Tibial artery (tissue), 4 donors: ENCODE data around the gene MUC12.
"Not testable (repeated sequence)": the region's sequence is repeated elsewhere in the genome, so short reads cannot be mapped to it uniquely, and the experiment has no call there.

Experiments
- DNase-seq, 2 donors: peaks; one replicate each; pipeline ENCODE4 v3.0.0-alpha.2; 2019
- H3K27ac ChIP-seq, 2 donors: fragments of 200-600 bp; sonication (generic) in 1 of 2; 1 replicate in 1 of 2; 2 replicates in 1 of 2; pipeline ENCODE4 v1.5.1; 2018 to 2019; ENCODE audit warnings: mild to moderate bottlenecking in 1 of 2
- H3K27me3 ChIP-seq, 2 donors: fragments of 200-600 bp; sonication (generic) in 1 of 2; one replicate each; pipeline versions ENCODE4 v1.5.1 to v1.6.0; 2016 to 2019
- H3K36me3 ChIP-seq, 3 donors: fragments of 200-600 bp; sonication (generic) in 2 of 3; one replicate each; pipeline ENCODE4 v1.5.1; 2016 to 2019; ENCODE audit warnings: mild to moderate bottlenecking in 2 of 3
- H3K4me1 ChIP-seq, 4 donors: fragments of 200-600 bp; sonication (generic) in 2 of 4; 1 replicate in 3 of 4; 2 replicates in 1 of 4; pipeline ENCODE4 v1.5.1; 2016 to 2019
- H3K4me3 ChIP-seq, 2 donors: fragments of 200-600 bp; sonication (generic) in 1 of 2; 1 replicate in 1 of 2; 2 replicates in 1 of 2; pipeline ENCODE4 v1.5.1; 2018 to 2019; ENCODE audit warnings: mild to moderate bottlenecking in 2 of 2
- H3K9me3 ChIP-seq, 3 donors: fragments of 200-600 bp; sonication (generic) in 1 of 3; one replicate each; pipeline ENCODE4 v1.5.1; 2016 to 2019
- intact Hi-C: fragments of 100-400 bp; cut with DNase I; formaldehyde crosslinking; loops from one replicate; pipeline ENCODE4 v1.15.0; 2023; ENCODE audit warnings: low total_unique reads
- TF ChIP-seq, protein P1 (sequence below), 2 experiments: fragments of 200-600 bp in 1 of 2; fragments of 450-650 bp in 1 of 2; IDR thresholded peaks; one replicate each; pipeline ENCODE4 v1.5.1; 2017 to 2019; ENCODE audit warnings: antibody characterized with exemption in 2 of 2, mild to moderate bottlenecking in 1 of 2, moderate library complexity in 1 of 2

MUC12 gene

DNA sequence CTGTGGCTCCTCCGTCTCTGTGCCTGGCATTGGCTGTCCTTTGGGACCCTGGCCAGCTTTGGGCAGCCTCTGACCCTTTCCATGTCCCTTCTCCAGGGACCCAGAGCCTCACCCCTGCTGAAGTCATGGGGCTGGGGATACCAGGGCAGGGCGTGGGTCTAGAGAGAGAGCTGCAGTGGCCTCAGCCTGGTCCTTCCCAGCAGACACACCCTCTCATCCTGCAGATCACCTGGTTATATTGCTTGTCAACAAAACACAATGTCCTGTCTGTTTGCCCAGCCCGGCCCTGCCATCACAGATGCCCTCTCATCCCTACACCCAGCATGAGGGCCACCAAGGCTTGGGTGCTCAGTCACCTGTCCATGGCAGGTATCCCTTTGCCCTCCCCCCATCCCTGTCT, 52.3 kb downstream of the MUC12 start:
- H3K27ac ChIP-seq = no peak overlapping the region
- H3K4me3 ChIP-seq = no peak overlapping the region
- no peaks in the 10 kb centered on the region for H3K36me3 ChIP-seq
- no peaks in the 10 kb centered on the region for H3K9me3 ChIP-seq
- H3K4me1 ChIP-seq = peaks cover 0 to 10% (median 10%) of the 10 kb centered on the region in 4 donors
- intact Hi-C loops = no loop called here
- H3K27me3 ChIP-seq = peaks cover 0 to 12% of the 10 kb centered on the region in 2 donors
- TF ChIP-seq, protein P1, sequence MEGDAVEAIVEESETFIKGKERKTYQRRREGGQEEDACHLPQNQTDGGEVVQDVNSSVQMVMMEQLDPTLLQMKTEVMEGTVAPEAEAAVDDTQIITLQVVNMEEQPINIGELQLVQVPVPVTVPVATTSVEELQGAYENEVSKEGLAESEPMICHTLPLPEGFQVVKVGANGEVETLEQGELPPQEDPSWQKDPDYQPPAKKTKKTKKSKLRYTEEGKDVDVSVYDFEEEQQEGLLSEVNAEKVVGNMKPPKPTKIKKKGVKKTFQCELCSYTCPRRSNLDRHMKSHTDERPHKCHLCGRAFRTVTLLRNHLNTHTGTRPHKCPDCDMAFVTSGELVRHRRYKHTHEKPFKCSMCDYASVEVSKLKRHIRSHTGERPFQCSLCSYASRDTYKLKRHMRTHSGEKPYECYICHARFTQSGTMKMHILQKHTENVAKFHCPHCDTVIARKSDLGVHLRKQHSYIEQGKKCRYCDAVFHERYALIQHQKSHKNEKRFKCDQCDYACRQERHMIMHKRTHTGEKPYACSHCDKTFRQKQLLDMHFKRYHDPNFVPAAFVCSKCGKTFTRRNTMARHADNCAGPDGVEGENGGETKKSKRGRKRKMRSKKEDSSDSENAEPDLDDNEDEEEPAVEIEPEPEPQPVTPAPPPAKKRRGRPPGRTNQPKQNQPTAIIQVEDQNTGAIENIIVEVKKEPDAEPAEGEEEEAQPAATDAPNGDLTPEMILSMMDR (IDR thresholded peaks at IDR 0.05) = no peak
- DNase-seq = no peak

DNA sequence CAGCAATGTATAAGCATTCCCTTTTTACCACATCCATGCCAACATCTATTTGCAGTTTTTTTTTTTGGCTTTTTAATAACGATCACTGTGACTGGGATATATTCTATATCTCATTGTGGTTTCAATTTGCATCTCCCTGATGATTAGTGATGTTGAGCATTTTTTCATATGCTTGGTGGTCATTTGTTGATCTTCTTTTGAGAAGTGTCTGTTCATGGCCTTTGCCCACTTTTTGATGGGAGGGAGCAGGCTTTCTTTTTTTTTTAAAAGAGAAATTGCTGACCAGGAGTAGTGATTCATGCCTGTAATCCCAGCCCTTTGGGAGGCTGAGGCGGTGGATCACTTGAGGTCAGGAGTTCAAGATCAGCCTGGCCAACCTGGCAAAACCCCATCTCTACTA, 54.5 kb downstream of the MUC12 start:
- Histone ChIP-seq H3K4me3 (no peak overlapping the region), H3K27me3 (peaks cover 0 to 12% of the 10 kb centered on the region in 2 donors), H3K9me3 (no peaks in the 10 kb centered on the region), H3K36me3 (no peaks in the 10 kb centered on the region), H3K27ac (no peak overlapping the region), H3K4me1 (no peaks in the 10 kb centered on the region)
- TF ChIP-seq, protein P1 (IDR thresholded peaks at IDR 0.05) = no peak
- DNase-seq = no peak
- intact Hi-C loops = no loop called here

DNA sequence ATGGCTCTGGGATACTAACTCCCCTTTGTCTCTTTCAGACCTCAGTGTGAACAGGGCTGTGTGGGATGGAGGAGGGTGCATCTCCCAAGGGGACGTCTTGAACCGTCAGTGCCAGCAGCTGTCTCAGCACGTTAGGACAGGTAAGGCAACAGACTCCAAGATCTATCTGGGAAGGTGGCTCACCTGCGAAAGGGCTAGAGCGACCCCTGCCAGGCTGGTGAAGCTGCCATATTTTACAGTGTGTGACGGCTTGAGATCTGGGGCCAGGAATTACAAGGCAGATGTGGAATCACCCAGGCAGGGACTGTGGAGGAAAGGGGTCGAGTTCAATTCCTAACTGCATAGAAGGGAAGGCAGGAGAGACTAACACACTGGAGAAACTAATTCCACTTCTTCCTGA, 61.7 kb downstream of the MUC12 start:
- no peaks in the 10 kb centered on the region for H3K36me3 ChIP-seq
- no peaks in the 10 kb centered on the region for H3K9me3 ChIP-seq
- H3K27ac ChIP-seq = no peak overlapping the region
- no peak overlapping the region for H3K4me3 ChIP-seq
- no peaks in the 10 kb centered on the region for H3K27me3 ChIP-seq
- H3K4me1 ChIP-seq = no peaks in the 10 kb centered on the region
- no peak for DNase-seq
- intact Hi-C loops = no loop called here
- TF ChIP-seq, protein P1 (IDR thresholded peaks at IDR 0.05) = no peak

DNA sequence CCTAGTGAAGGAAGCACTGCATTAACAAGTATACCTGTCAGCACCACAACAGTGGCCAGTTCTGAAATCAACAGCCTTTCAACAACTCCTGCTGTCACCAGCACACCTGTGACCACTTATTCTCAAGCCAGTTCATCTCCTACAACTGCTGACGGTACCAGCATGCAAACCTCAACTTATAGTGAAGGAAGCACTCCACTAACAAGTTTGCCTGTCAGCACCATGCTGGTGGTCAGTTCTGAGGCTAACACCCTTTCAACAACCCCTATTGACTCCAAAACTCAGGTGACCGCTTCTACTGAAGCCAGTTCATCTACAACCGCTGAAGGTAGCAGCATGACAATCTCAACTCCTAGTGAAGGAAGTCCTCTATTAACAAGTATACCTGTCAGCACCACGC, 66.6 kb downstream of the MUC12 start:
- H3K36me3 ChIP-seq = no peaks in the 10 kb centered on the region

DNA sequence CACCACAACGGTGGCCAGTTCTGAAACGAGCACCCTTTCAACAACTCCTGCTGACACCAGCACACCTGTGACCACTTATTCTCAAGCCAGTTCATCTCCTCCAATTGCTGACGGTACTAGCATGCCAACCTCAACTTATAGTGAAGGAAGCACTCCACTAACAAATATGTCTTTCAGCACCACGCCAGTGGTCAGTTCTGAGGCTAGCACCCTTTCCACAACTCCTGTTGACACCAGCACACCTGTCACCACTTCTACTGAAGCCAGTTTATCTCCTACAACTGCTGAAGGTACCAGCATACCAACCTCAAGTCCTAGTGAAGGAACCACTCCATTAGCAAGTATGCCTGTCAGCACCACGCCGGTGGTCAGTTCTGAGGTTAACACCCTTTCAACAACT, 71.9 kb downstream of the MUC12 start:
- H3K4me1 ChIP-seq, intact Hi-C loops, H3K27ac ChIP-seq, H3K4me3 ChIP-seq, H3K36me3 ChIP-seq, DNase-seq: not testable (repeated sequence)
- peaks cover 0 to 17% of the 10 kb centered on the region in 2 donors for H3K27me3 ChIP-seq
- peaks cover 0 to 13% (median 0%) of the 10 kb centered on the region in 3 donors for H3K9me3 ChIP-seq

More for the DNA sequence above, 66.6 kb downstream of the MUC12 start:
- no peaks in the 10 kb centered on the region for H3K4me1 ChIP-seq
- TF ChIP-seq, protein P1 (IDR thresholded peaks at IDR 0.05) = no peak
- no peak for DNase-seq
- no peak overlapping the region for H3K27ac ChIP-seq
- H3K4me3 ChIP-seq = no peak overlapping the region
- H3K27me3 ChIP-seq = peaks cover 0 to 11% of the 10 kb centered on the region in 2 donors
- no peaks in the 10 kb centered on the region for H3K9me3 ChIP-seq
- intact Hi-C loops = no loop called here

DNA sequence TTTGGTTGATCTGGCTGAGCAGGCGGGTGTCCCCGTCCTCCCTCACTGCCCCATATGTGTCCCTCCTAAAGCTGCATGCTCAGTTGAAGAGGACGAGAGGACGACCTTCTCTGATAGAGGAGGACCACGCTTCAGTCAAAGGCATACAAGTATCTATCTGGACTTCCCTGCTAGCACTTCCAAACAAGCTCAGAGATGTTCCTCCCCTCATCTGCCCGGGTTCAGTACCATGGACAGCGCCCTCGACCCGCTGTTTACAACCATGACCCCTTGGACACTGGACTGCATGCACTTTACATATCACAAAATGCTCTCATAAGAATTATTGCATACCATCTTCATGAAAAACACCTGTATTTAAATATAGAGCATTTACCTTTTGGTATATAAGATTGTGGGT, 89.0 kb downstream of the MUC12 start:
- Histone ChIP-seq H3K4me1 (no peaks in the 10 kb centered on the region), H3K27me3 (peaks cover 0 to 47% of the 10 kb centered on the region in 2 donors), H3K9me3 (no peaks in the 10 kb centered on the region), H3K27ac (no peak overlapping the region), H3K36me3 (no peaks in the 10 kb centered on the region), H3K4me3 (no peak overlapping the region)
- DNase-seq = peak in 1 of 2 donors; percentile 44
- intact Hi-C loops = loop anchor here (2.0 kb wide), 1 partner anchor 162 kb away; no protein-coding TSS in a partner anchor
- TF ChIP-seq, protein P1 (IDR thresholded peaks at IDR 0.05) = no peak
